ENCODE measurements around the gene WSCD1. TPM values are rescaled to one million over a fixed set of nuclear protein-coding genes. Genes with fewer than 3 reads are reported as not detected.

WSCD1 gene
- total RNA-seq, 1 experiment from 2014 or later = 0.28 TPM

- H3K27ac ChIP-seq (ENCODE audit: low read depth, low read length, poor library complexity, severe bottlenecking) = no peak overlapping the region
- ChIA-PET CTCF (no interaction called here), POLR2A (ENCODE audit: low non-redundant PET) (no interaction called here)
- H3K4me3 ChIP-seq (ENCODE audit: low read depth, low read length, poor library complexity, severe bottlenecking) = no peak overlapping the region
- H3K36me3 ChIP-seq (ENCODE audit: insufficient read depth, low read length, poor library complexity, severe bottlenecking) = no peaks in the 10 kb centered on the region
- no TSS peak for BruUV-seq (replicated peaks)
- no peaks in the 10 kb centered on the region for H3K9me3 ChIP-seq (ENCODE audit: low read depth, low read length, poor library complexity, severe bottlenecking)
- no peak for DNase-seq (ENCODE audit: low spot score)
- intact Hi-C loops (cut with micrococcal nuclease; ENCODE audit: unreplicated experiment) = no loop called here
- no peaks in the 10 kb centered on the region for H3K4me1 ChIP-seq (ENCODE audit: insufficient read depth, low read length, poor library complexity, severe bottlenecking)
- peaks cover 49% of the 10 kb centered on the region for H3K27me3 ChIP-seq (replicated peaks; ENCODE audit: insufficient read depth, low read depth, low read length, poor library complexity)
- TF ChIP-seq CTCF (conservative IDR thresholded peaks at IDR 0.05; ENCODE audit: low read depth, low read length) (no peak), EZH2 (IDR thresholded peaks at IDR 0.05; ENCODE audit: borderline replicate concordance, low read depth, low read length, poor library complexity, severe bottlenecking) (no peak)
Observed at GRCh38 chr17:6098823-6099180, 28.6 kb downstream of the WSCD1 start.

GRCh38 chr17:6099492-6099891 lies 29.3 kb downstream of the WSCD1 start:
- H3K36me3 ChIP-seq (ENCODE audit: insufficient read depth, low read length, poor library complexity, severe bottlenecking) = no peaks in the 10 kb centered on the region
- TF ChIP-seq CTCF (conservative IDR thresholded peaks at IDR 0.05; ENCODE audit: low read depth, low read length) = no peak
- TF ChIP-seq EZH2 (IDR thresholded peaks at IDR 0.05; ENCODE audit: borderline replicate concordance, low read depth, low read length, poor library complexity, severe bottlenecking) = no peak
- H3K4me1 ChIP-seq (ENCODE audit: insufficient read depth, low read length, poor library complexity, severe bottlenecking) = no peaks in the 10 kb centered on the region
- DNase-seq (ENCODE audit: low spot score) = no peak
- no peak overlapping the region for H3K4me3 ChIP-seq (ENCODE audit: low read depth, low read length, poor library complexity, severe bottlenecking)
- H3K27me3 ChIP-seq (replicated peaks; ENCODE audit: insufficient read depth, low read depth, low read length, poor library complexity) = peaks cover 45% of the 10 kb centered on the region
- POLR2A ChIA-PET (ENCODE audit: low non-redundant PET) = no interaction called here
- BruUV-seq (replicated peaks) = no TSS peak
- CTCF ChIA-PET = no interaction called here
- no peak overlapping the region for H3K27ac ChIP-seq (ENCODE audit: low read depth, low read length, poor library complexity, severe bottlenecking)
- intact Hi-C loops (cut with micrococcal nuclease; ENCODE audit: unreplicated experiment) = no loop called here
- no peaks in the 10 kb centered on the region for H3K9me3 ChIP-seq (ENCODE audit: low read depth, low read length, poor library complexity, severe bottlenecking)

GRCh38 chr17:6100146-6100545 lies 30.0 kb downstream of the WSCD1 start:
- Histone ChIP-seq H3K4me1 (ENCODE audit: insufficient read depth, low read length, poor library complexity, severe bottlenecking) (no peaks in the 10 kb centered on the region), H3K27me3 (replicated peaks; ENCODE audit: insufficient read depth, low read depth, low read length, poor library complexity) (peaks cover 42% of the 10 kb centered on the region), H3K9me3 (ENCODE audit: low read depth, low read length, poor library complexity, severe bottlenecking) (no peaks in the 10 kb centered on the region), H3K4me3 (ENCODE audit: low read depth, low read length, poor library complexity, severe bottlenecking) (no peak overlapping the region), H3K27ac (ENCODE audit: low read depth, low read length, poor library complexity, severe bottlenecking) (no peak overlapping the region), H3K36me3 (ENCODE audit: insufficient read depth, low read length, poor library complexity, severe bottlenecking) (no peaks in the 10 kb centered on the region)
- POLR2A ChIA-PET (ENCODE audit: low non-redundant PET) = no interaction called here
- DNase-seq (ENCODE audit: low spot score) = no peak
- CTCF ChIA-PET = no interaction called here
- intact Hi-C loops (cut with micrococcal nuclease; ENCODE audit: unreplicated experiment) = no loop called here
- no TSS peak for BruUV-seq (replicated peaks)
- no peak for TF ChIP-seq CTCF (conservative IDR thresholded peaks at IDR 0.05; ENCODE audit: low read depth, low read length)
